Vagina (tissue), 2 donors: Measurements from ENCODE around the gene ECT2L. TPM values are rescaled to one million over a fixed set of nuclear protein-coding genes. Genes with fewer than 3 reads are reported as not detected.

Source experiments
- DNase-seq, 2 donors: peaks; one replicate each; pipeline ENCODE4 v3.0.0-alpha.2; 2017; ENCODE audit errors: extremely low spot score in 2 of 2
- H3K27ac ChIP-seq: fragments of 200-600 bp; sonication (generic); one replicate; pipeline ENCODE4 v1.5.1; 2019
- H3K27me3 ChIP-seq: fragments of 200-600 bp; sonication (generic); one replicate; pipeline ENCODE4 v1.5.1; 2019
- H3K36me3 ChIP-seq, 2 donors: fragments of 200-600 bp; sonication (generic); one replicate each; pipeline ENCODE4 v1.5.1; 2017 to 2019
- H3K4me1 ChIP-seq: fragments of 200-600 bp; sonication (generic); one replicate; pipeline ENCODE4 v1.5.1; 2019
- H3K4me3 ChIP-seq, 2 donors: fragments of 200-600 bp; sonication (generic); 1 replicate in 1 of 2; 2 replicates in 1 of 2; pipeline ENCODE4 v1.5.1; 2016 to 2019
- H3K9me3 ChIP-seq: fragments of 200-600 bp; sonication (generic); one replicate; pipeline ENCODE4 v1.5.1; 2019
- CTCF ChIP-seq, 3 experiments: fragments of 450-650 bp in 2 of 3; fragments of 200-600 bp in 1 of 3; sonication (generic) in 1 of 3; IDR thresholded peaks; one replicate each; pipeline ENCODE4 v1.5.1; 2017 to 2019; ENCODE audit warnings: antibody characterized with exemption in 3 of 3, mild to moderate bottlenecking in 2 of 3, moderate library complexity in 2 of 3
- POLR2A ChIP-seq, 2 donors: fragments of 450-650 bp; IDR thresholded peaks; one replicate each; pipeline ENCODE4 v1.6.1; 2017; ENCODE audit warnings: antibody characterized with exemption in 2 of 2, mild to moderate bottlenecking in 2 of 2, moderate library complexity in 2 of 2
- POLR2AphosphoS5 ChIP-seq, 2 donors: sonication (generic); formaldehyde crosslinking; IDR thresholded peaks; one replicate each; pipeline ENCODE4 v1.9.0; 2017; ENCODE audit warnings: antibody characterized with exemption in 2 of 2, mild to moderate bottlenecking in 2 of 2, low read depth in 1 of 2; ENCODE audit not compliant: insufficient read depth in 1 of 2
- intact Hi-C: fragments of 100-400 bp; cut with DNase I; formaldehyde crosslinking; loops from one replicate; pipeline ENCODE4 v1.15.1; 2023
- total RNA-seq: library from RNA; depleted of rRNA; stranded (reverse); fragments of >200 nt; gene quantifications from one replicate; pipeline ENCODE4 v1.2.3, GENCODE V29; 2016

Gene ECT2L
- total RNA-seq, 1 donor from 2014 or later, result not detected

GRCh38 chr6:138897031-138897430, 101.1 kb downstream of the ECT2L start:
- Histone ChIP-seq H3K27me3 (no peaks in the 10 kb centered on the region), H3K4me3 (no peak overlapping the region), H3K9me3 (no peaks in the 10 kb centered on the region), H3K27ac (no peak overlapping the region), H3K4me1 (no peaks in the 10 kb centered on the region), H3K36me3 (peaks cover 0 to 9% of the 10 kb centered on the region in 2 donors)
- DNase-seq, result no peak
- TF ChIP-seq POLR2AphosphoS5 (IDR thresholded peaks at IDR 0.05; ENCODE audit: insufficient read depth in 1 of 2, low read depth in 1 of 2) (no peak), POLR2A (IDR thresholded peaks at IDR 0.05) (no peak), CTCF (IDR thresholded peaks at IDR 0.05) (no peak)
- intact Hi-C loops, result no loop called here

- no peak overlapping the region for H3K4me3 ChIP-seq
- no peaks in the 10 kb centered on the region for H3K9me3 ChIP-seq
- no peaks in the 10 kb centered on the region for H3K4me1 ChIP-seq
- no peaks in the 10 kb centered on the region for H3K27me3 ChIP-seq
- no peak for DNase-seq
- TF ChIP-seq POLR2A (IDR thresholded peaks at IDR 0.05), result no peak
- no peak for TF ChIP-seq POLR2AphosphoS5 (IDR thresholded peaks at IDR 0.05; ENCODE audit: insufficient read depth in 1 of 2, low read depth in 1 of 2)
- TF ChIP-seq CTCF (IDR thresholded peaks at IDR 0.05), result no peak
- intact Hi-C loops, result no loop called here
- H3K36me3 ChIP-seq, result peaks cover 7 to 78% of the 10 kb centered on the region in 2 donors
- no peak overlapping the region for H3K27ac ChIP-seq
These were observed 111.3 kb downstream of the ECT2L start for GRCh38 chr6:138907167-138907566.

- TF ChIP-seq CTCF (IDR thresholded peaks at IDR 0.05) (no peak), POLR2AphosphoS5 (IDR thresholded peaks at IDR 0.05; ENCODE audit: insufficient read depth in 1 of 2, low read depth in 1 of 2) (no peak), POLR2A (IDR thresholded peaks at IDR 0.05) (no peak)
- H3K9me3 ChIP-seq, result no peaks in the 10 kb centered on the region
- peaks cover 8 to 74% of the 10 kb centered on the region in 2 donors for H3K36me3 ChIP-seq
- DNase-seq, result no peak
- no peaks in the 10 kb centered on the region for H3K4me1 ChIP-seq
- no peak overlapping the region for H3K4me3 ChIP-seq
- intact Hi-C loops, result no loop called here
- H3K27me3 ChIP-seq, result no peaks in the 10 kb centered on the region
- no peak overlapping the region for H3K27ac ChIP-seq
These were observed 113.6 kb downstream of the ECT2L start for GRCh38 chr6:138909511-138909910.

DNA sequence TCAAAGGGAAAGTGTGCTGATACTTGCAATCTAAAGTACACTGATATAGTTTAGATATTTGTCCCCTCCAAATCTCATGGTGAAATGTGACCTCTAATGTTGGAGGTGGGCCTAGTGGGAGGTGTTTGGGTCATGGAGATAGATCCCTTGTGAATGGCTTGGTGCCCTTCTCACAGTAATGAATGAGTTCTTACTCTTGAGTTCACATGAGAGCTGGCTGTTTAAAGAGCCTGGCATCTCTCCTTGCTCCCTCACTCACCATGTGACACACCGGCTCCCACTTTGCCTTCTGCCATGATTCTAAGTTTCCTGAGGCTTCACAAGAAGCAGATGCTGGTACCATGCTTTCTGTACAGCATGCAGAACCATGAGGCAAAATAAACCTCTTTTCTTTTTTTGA, 114.1 kb downstream of the ECT2L start:
- peaks cover 12 to 72% of the 10 kb centered on the region in 2 donors for H3K36me3 ChIP-seq
- H3K9me3 ChIP-seq, result no peaks in the 10 kb centered on the region
- H3K4me3 ChIP-seq, result no peak overlapping the region
- intact Hi-C loops, result no loop called here
- H3K4me1 ChIP-seq, result no peaks in the 10 kb centered on the region
- no peaks in the 10 kb centered on the region for H3K27me3 ChIP-seq
- no peak overlapping the region for H3K27ac ChIP-seq
- DNase-seq, result no peak
- TF ChIP-seq POLR2A (IDR thresholded peaks at IDR 0.05) (no peak), POLR2AphosphoS5 (IDR thresholded peaks at IDR 0.05; ENCODE audit: insufficient read depth in 1 of 2, low read depth in 1 of 2) (no peak), CTCF (IDR thresholded peaks at IDR 0.05) (no peak)

DNA sequence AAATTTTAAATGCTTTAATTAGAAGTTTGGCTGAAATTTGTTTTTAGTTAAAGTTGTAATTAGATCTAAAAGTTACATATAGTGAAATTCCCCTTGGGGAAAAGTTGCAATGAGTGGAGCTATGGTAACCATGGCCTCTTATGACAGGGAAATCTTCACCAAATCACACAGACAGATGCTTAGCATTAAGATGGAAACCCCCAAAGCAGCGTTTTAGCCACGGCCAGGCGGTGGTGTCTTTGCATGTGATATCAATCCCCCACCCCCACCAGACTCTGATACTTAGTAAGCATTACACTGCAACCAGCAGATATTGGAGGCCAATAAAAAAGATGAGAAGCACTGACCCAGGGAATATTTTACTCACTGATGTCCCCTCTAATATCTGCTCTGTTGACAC, 116.4 kb downstream of the ECT2L start:
- H3K36me3 ChIP-seq, result peaks cover 12 to 63% of the 10 kb centered on the region in 2 donors
- no peaks in the 10 kb centered on the region for H3K27me3 ChIP-seq
- no peak for DNase-seq
- TF ChIP-seq POLR2A (IDR thresholded peaks at IDR 0.05), result no peak
- no peak for TF ChIP-seq CTCF (IDR thresholded peaks at IDR 0.05)
- no peak for TF ChIP-seq POLR2AphosphoS5 (IDR thresholded peaks at IDR 0.05; ENCODE audit: insufficient read depth in 1 of 2, low read depth in 1 of 2)
- intact Hi-C loops, result no loop called here
- H3K27ac ChIP-seq, result no peak overlapping the region
- no peak overlapping the region for H3K4me3 ChIP-seq
- no peaks in the 10 kb centered on the region for H3K9me3 ChIP-seq
- H3K4me1 ChIP-seq, result no peaks in the 10 kb centered on the region
